OCI-LY1 (cell line): ENCODE results near the gene MYG1.

Experiments
- H2AFZ ChIP-seq: fragments of 200-600 bp; sonication (generic), shearing (Covaris generic); 2 replicates; pipeline ENCODE4 v1.6.0; 2014; ENCODE audit warnings: antibody characterized with exemption, mild to moderate bottlenecking, low read length
- H3F3A ChIP-seq: fragments of 200-600 bp; sonication (generic), shearing (Covaris generic); 2 replicates; pipeline ENCODE4 v1.6.0; 2014; ENCODE audit warnings: mild to moderate bottlenecking, antibody characterized with exemption, low read length, moderate library complexity; ENCODE audit not compliant: insufficient read depth
- H3K27ac ChIP-seq: fragments of 200-600 bp; sonication (generic); 2 replicates; pipeline ENCODE4 v1.5.1; 2014; ENCODE audit warnings: low read length, mixed run types, mild to moderate bottlenecking, low read depth; ENCODE audit not compliant: poor library complexity, severe bottlenecking
- H3K27me3 ChIP-seq: fragments of 200-600 bp; sonication (generic); 2 replicates; pipeline ENCODE4 v1.6.0; 2014; ENCODE audit warnings: antibody characterized with exemption, mild to moderate bottlenecking, low read length, moderate library complexity; ENCODE audit not compliant: insufficient read depth
- H3K36me3 ChIP-seq: fragments of 200-600 bp; sonication (generic); 2 replicates; pipeline ENCODE4 v1.6.1; 2014; ENCODE audit warnings: mild to moderate bottlenecking, antibody characterized with exemption, low read length, moderate library complexity, mixed read lengths; ENCODE audit not compliant: insufficient read depth
- H3K4me1 ChIP-seq: fragments of 200-600 bp; sonication (generic); 2 replicates; pipeline ENCODE4 v1.5.1; 2014; ENCODE audit warnings: mild to moderate bottlenecking, low read length, moderate library complexity; ENCODE audit not compliant: insufficient read depth, severe bottlenecking
- H3K4me2 ChIP-seq: fragments of 200-600 bp; sonication (generic), shearing (Covaris generic); 2 replicates; pipeline ENCODE4 v1.6.1; 2014; ENCODE audit warnings: low read length
- H3K4me3 ChIP-seq: fragments of 200-600 bp; sonication (generic); 2 replicates; pipeline ENCODE4 v1.5.1; 2014; ENCODE audit warnings: low read length, low read depth, mild to moderate bottlenecking, mixed read lengths; ENCODE audit not compliant: poor library complexity, severe bottlenecking
- H3K79me2 ChIP-seq: fragments of 200-600 bp; shearing (Covaris generic); 2 replicates; pipeline ENCODE4 v1.6.1; 2016; ENCODE audit warnings: mixed run types, low read length, mixed read lengths; ENCODE audit not compliant: insufficient read depth
- H3K9ac ChIP-seq: fragments of 200-600 bp; sonication (generic), shearing (Covaris generic); 2 replicates; pipeline ENCODE4 v1.6.1; 2014; ENCODE audit warnings: mild to moderate bottlenecking, low read length, mixed read lengths
- H3K9me2 ChIP-seq: fragments of 200-600 bp; sonication (generic), shearing (Covaris generic); 2 replicates; pipeline ENCODE4 v1.6.1; 2014; ENCODE audit warnings: low read depth, mild to moderate bottlenecking, low read length, mixed read lengths
- H3K9me3 ChIP-seq: fragments of 200-600 bp; shearing (Covaris generic); 2 replicates; pipeline ENCODE4 v1.6.1; 2014; ENCODE audit warnings: low read length, mixed read lengths
- H4K20me1 ChIP-seq: fragments of 200-600 bp; sonication (generic), shearing (Covaris generic); 2 replicates; pipeline ENCODE4 v1.6.0; 2016; ENCODE audit warnings: mild to moderate bottlenecking, low read length; ENCODE audit not compliant: insufficient read depth
- EZH2 ChIP-seq: fragments of 200-600 bp; sonication (generic), shearing (Covaris generic); IDR thresholded peaks from 2 replicates; pipeline ENCODE4 v1.8.0; 2017; ENCODE audit warnings: borderline replicate concordance, mixed run types, mild to moderate bottlenecking, antibody characterized with exemption, low read length, moderate library complexity, mixed read lengths
- TF ChIP-seq, protein P1 (sequence below): fragments of 200-600 bp; sonication (generic), shearing (Covaris generic); IDR thresholded peaks from 2 replicates; pipeline ENCODE4 v1.5.1; 2017; ENCODE audit warnings: mild to moderate bottlenecking, antibody characterized with exemption, low read length, moderate library complexity, mixed read lengths

MYG1 gene

DNA sequence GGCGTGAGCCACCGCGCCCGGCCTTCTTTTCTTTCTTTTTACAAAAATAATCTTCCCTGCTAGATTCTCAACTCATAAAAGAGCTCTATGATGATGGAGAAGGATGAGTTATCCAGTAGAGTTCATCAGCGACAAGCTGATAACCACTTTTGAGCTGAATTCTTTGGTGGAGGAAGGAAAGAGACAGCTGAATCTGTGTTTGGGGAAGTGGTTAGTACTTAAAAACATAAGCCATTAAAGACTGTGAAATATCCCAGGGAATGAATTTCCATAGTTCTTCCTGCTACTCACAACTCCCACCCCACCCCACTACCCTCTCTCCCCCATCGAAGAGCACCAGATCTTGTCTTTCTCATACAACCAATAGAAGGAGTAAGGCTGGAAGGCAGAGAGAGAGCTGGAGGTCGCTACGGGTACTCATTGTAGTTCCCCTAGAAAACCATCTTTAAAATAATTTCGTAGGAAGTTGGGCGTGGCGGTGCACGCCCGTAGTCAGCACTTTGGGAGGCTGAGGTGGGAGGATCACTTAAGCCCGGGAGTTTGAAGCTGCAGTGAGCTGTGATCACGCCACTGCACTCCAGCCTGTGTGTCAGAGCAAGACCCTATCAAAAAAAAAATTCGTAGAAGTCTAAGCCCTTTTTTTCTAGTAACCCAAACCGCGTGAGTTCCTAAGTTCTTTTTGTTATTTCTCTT is 32.0 kb upstream of the MYG1 start:
- H3F3A ChIP-seq: no peaks in the 10 kb centered on the region
- H2AFZ ChIP-seq: peak overlapping the region; percentile 61; the same call in 1 of the 2 replicates
- H4K20me1 ChIP-seq: no peaks in the 10 kb centered on the region
- no peaks in the 10 kb centered on the region for H3K27me3 ChIP-seq
- peak overlapping the region; percentile 74 for H3K4me2 ChIP-seq
- no peaks in the 10 kb centered on the region for H3K9me2 ChIP-seq
- H3K9ac ChIP-seq: peak overlapping the region; percentile 80
- no peak overlapping the region for H3K27ac ChIP-seq
- H3K4me3 ChIP-seq: peak overlapping the region; percentile 75
- peaks cover 29% of the 10 kb centered on the region for H3K4me1 ChIP-seq
- H3K36me3 ChIP-seq: peaks cover 26% of the 10 kb centered on the region; the same call in 1 of the 2 replicates
- no peak for TF ChIP-seq EZH2
- TF ChIP-seq, protein P1, sequence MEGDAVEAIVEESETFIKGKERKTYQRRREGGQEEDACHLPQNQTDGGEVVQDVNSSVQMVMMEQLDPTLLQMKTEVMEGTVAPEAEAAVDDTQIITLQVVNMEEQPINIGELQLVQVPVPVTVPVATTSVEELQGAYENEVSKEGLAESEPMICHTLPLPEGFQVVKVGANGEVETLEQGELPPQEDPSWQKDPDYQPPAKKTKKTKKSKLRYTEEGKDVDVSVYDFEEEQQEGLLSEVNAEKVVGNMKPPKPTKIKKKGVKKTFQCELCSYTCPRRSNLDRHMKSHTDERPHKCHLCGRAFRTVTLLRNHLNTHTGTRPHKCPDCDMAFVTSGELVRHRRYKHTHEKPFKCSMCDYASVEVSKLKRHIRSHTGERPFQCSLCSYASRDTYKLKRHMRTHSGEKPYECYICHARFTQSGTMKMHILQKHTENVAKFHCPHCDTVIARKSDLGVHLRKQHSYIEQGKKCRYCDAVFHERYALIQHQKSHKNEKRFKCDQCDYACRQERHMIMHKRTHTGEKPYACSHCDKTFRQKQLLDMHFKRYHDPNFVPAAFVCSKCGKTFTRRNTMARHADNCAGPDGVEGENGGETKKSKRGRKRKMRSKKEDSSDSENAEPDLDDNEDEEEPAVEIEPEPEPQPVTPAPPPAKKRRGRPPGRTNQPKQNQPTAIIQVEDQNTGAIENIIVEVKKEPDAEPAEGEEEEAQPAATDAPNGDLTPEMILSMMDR: no peak
- no peaks in the 10 kb centered on the region for H3K79me2 ChIP-seq
- H3K9me3 ChIP-seq: no peaks in the 10 kb centered on the region

DNA sequence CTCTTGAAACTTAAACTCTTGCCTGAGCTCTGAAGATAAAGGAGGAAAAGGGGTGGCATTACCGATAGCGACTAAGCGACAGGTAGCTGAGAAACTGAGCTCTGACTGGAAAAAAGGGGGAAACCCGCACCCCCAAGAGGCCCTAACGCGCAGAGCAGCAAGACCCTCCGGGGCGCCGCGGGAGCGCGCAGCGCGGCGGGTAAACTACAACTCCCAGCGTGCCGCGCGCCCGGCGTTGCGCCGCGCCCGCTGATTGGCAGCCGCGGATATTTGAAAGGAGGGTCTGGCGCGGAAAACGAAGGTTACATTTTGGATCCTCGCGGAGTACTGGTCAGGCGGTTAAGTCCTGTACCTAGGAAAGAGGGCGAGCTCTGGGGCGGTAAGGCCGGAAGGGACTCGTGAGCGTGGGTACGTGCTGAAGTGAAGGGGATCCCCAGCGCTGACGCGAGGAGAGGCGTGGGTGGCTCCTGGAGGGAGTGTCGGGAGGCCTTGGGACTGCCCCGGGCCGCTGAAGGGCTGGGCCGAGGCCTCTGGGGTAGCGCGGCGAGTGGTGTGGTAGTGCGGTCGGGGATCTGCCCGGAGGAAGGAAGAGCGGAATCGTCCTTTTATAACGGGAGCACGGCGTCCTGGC is 31.4 kb upstream of the MYG1 start, which contains the start of gene ESPL1:
ESPL1 (plus strand) TSS at position 301 of the 631 bp plus-strand sequence. CDS start 468 bp downstream, outside the sequence.
- H4K20me1 ChIP-seq: no peaks in the 10 kb centered on the region
- peak within 1 kb of the TSS; percentile 61; the same call in 1 of the 2 replicates for H2AFZ ChIP-seq
- H3K4me2 ChIP-seq: peak within 1 kb of the TSS; percentile 74
- no peaks in the 10 kb centered on the region for H3K9me2 ChIP-seq
- peak within 1 kb of the TSS; percentile 33 for H3K27ac ChIP-seq
- peak within 1 kb of the TSS; percentile 75 for H3K4me3 ChIP-seq
- H3K79me2 ChIP-seq: no peaks in the 10 kb centered on the region
- TF ChIP-seq, protein P1: peak; percentile 69
- no peak for TF ChIP-seq EZH2
- H3K36me3 ChIP-seq: peaks cover 31% of the 10 kb centered on the region; the same call in 1 of the 2 replicates
- H3F3A ChIP-seq: no peaks in the 10 kb centered on the region
- no peaks in the 10 kb centered on the region for H3K27me3 ChIP-seq
- H3K4me1 ChIP-seq: peaks cover 29% of the 10 kb centered on the region
- H3K9me3 ChIP-seq: no peaks in the 10 kb centered on the region
- peak within 1 kb of the TSS; percentile 80 for H3K9ac ChIP-seq

DNA sequence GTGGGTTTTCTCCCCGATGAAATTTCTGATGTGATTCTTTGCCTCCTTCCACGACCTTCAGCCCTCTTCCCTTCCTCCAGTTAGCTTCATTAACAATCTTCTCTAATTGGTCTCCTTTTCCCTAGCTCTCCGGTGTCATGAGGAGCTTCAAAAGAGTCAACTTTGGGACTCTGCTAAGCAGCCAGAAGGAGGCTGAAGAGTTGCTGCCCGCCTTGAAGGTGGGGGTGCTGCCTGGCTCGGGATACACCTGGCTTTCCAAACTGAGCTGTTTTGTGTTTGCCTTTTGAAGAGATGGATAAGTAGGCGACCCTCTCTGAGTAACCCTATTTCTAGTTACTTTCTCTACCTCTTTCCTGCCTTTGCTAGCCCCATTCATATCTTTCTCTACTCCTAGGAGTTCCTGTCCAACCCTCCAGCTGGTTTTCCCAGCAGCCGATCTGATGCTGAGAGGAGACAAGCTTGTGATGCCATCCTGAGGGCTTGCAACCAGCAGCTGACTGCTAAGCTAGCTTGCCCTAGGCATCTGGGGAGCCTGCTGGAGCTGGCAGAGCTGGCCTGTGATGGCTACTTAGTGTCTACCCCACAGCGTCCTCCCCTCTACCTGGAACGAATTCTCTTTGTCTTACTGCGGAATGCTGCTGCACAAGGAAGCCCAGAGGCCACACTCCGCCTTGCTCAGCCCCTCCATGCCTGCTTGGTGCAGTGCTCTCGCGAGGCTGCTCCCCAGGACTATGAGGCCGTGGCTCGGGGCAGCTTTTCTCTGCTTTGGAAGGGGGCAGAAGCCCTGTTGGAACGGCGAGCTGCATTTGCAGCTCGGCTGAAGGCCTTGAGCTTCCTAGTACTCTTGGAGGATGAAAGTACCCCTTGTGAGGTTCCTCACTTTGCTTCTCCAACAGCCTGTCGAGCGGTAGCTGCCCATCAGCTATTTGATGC is 30.6 kb upstream of the MYG1 start:
- no peaks in the 10 kb centered on the region for H3K9me2 ChIP-seq
- no peaks in the 10 kb centered on the region for H3K79me2 ChIP-seq
- TF ChIP-seq, protein P1: no peak
- TF ChIP-seq EZH2: no peak
- H4K20me1 ChIP-seq: no peaks in the 10 kb centered on the region
- no peak overlapping the region for H2AFZ ChIP-seq
- H3K9ac ChIP-seq: peak overlapping the region; percentile 80
- peak overlapping the region; percentile 74 for H3K4me2 ChIP-seq
- H3K27me3 ChIP-seq: no peaks in the 10 kb centered on the region
- H3F3A ChIP-seq: no peaks in the 10 kb centered on the region
- no peaks in the 10 kb centered on the region for H3K9me3 ChIP-seq
- H3K4me1 ChIP-seq: peaks cover 29% of the 10 kb centered on the region
- H3K4me3 ChIP-seq: peak overlapping the region; percentile 75
- H3K27ac ChIP-seq: peak overlapping the region; percentile 33
- peaks cover 32% of the 10 kb centered on the region; the same call in 1 of the 2 replicates for H3K36me3 ChIP-seq
